GM06990 (cell line): ENCODE data around the gene NLRC3.
A peak's percentile ranks its signal among the peaks of the same experiment; 100 is the strongest.

Experiments
- DNase-seq: peaks from one replicate; pipeline ENCODE4 v3.0.0-alpha.2; 2011; ENCODE audit not compliant: insufficient read length; ENCODE audit errors: extremely low read depth
- H3K27me3 ChIP-seq: replicated peaks from 2 replicates; pipeline ENCODE4 v1.6.0; 2011; ENCODE audit warnings: low read length; ENCODE audit not compliant: control insufficient read depth, insufficient read depth
- H3K36me3 ChIP-seq: 2 replicates; pipeline ENCODE4 v1.5.1; 2011; ENCODE audit warnings: low read length; ENCODE audit not compliant: control insufficient read depth, insufficient read depth
- H3K4me3 ChIP-seq: replicated peaks from 2 replicates; pipeline ENCODE4 v1.5.1; 2011; ENCODE audit warnings: low read depth, mild to moderate bottlenecking, control low read depth, low read length
- CTCF ChIP-seq: IDR thresholded peaks from 2 replicates; pipeline ENCODE4 v1.5.1; 2011; ENCODE audit warnings: low read length, control low read depth, mild to moderate bottlenecking, inconsistent platforms; ENCODE audit not compliant: insufficient read depth, poor library complexity, severe bottlenecking

The NLRC3 gene

GRCh38 chr16:3513892-3514583, 63.2 kb downstream of the NLRC3 start:
- no peaks in the 10 kb centered on the region for H3K27me3 ChIP-seq
- no peak overlapping the region for H3K4me3 ChIP-seq
- no peak for TF ChIP-seq CTCF
- H3K36me3 ChIP-seq = peaks cover 2% of the 10 kb centered on the region
- no peak for DNase-seq

GRCh38 chr16:3511286-3512180, 65.7 kb downstream of the NLRC3 start:
- no peak overlapping the region for H3K4me3 ChIP-seq
- no peak for DNase-seq
- no peak for TF ChIP-seq CTCF
- H3K36me3 ChIP-seq = peaks cover 5% of the 10 kb centered on the region
- H3K27me3 ChIP-seq = no peaks in the 10 kb centered on the region

- DNase-seq = no peak
- H3K36me3 ChIP-seq = peaks cover 5% of the 10 kb centered on the region
- H3K4me3 ChIP-seq = no peak overlapping the region
- no peak for TF ChIP-seq CTCF
- H3K27me3 ChIP-seq = no peaks in the 10 kb centered on the region
Measured at GRCh38 chr16:3510416-3510815, 66.8 kb downstream of the NLRC3 start.

- peak; percentile 55 for DNase-seq
- no peaks in the 10 kb centered on the region for H3K27me3 ChIP-seq
- H3K36me3 ChIP-seq = peaks cover 5% of the 10 kb centered on the region
- no peak overlapping the region for H3K4me3 ChIP-seq
- no peak for TF ChIP-seq CTCF
Measured at GRCh38 chr16:3509470-3509928, 67.7 kb downstream of the NLRC3 start.

GRCh38 chr16:3508736-3509135, 68.5 kb downstream of the NLRC3 start:
- no peak for TF ChIP-seq CTCF
- no peak overlapping the region for H3K4me3 ChIP-seq
- H3K36me3 ChIP-seq = peaks cover 5% of the 10 kb centered on the region
- DNase-seq = no peak
- H3K27me3 ChIP-seq = no peaks in the 10 kb centered on the region
